Muscle layer of duodenum (tissue), 2 donors: ENCODE results near the gene SGCD.

Experiments used
- H3K27ac ChIP-seq: one replicate; pipeline ENCODE4 v1.7.0; 2013; ENCODE audit warnings: mild to moderate bottlenecking, low read length
- H3K27me3 ChIP-seq: one replicate; pipeline ENCODE4 v1.7.0; 2013; ENCODE audit warnings: low read depth, mild to moderate bottlenecking, control low read depth, low read length
- H3K36me3 ChIP-seq, 2 donors: one replicate each; pipeline ENCODE4 v1.7.0; 2013; ENCODE audit warnings: low read length in 2 of 2, control low read depth in 1 of 2, mild to moderate bottlenecking in 1 of 2; ENCODE audit not compliant: insufficient read depth in 2 of 2, control insufficient read depth in 1 of 2
- H3K4me1 ChIP-seq, 2 donors: one replicate each; pipeline ENCODE4 v1.7.0; 2013; ENCODE audit warnings: low read length in 2 of 2, mild to moderate bottlenecking in 2 of 2, control low read depth in 1 of 2, moderate library complexity in 1 of 2; ENCODE audit not compliant: insufficient read depth in 2 of 2, control insufficient read depth in 1 of 2
- H3K4me3 ChIP-seq, 2 donors: one replicate each; pipeline ENCODE4 v1.7.0; 2013; ENCODE audit warnings: low read length in 2 of 2, low read depth in 1 of 2, mild to moderate bottlenecking in 1 of 2
- H3K9me3 ChIP-seq, 2 donors: one replicate each; pipeline ENCODE4 v1.7.0; 2013; ENCODE audit warnings: low read length in 2 of 2, control low read depth in 1 of 2, mild to moderate bottlenecking in 1 of 2; ENCODE audit not compliant: control insufficient read depth in 1 of 2
- donor health status: healthy.

SGCD gene

DNA sequence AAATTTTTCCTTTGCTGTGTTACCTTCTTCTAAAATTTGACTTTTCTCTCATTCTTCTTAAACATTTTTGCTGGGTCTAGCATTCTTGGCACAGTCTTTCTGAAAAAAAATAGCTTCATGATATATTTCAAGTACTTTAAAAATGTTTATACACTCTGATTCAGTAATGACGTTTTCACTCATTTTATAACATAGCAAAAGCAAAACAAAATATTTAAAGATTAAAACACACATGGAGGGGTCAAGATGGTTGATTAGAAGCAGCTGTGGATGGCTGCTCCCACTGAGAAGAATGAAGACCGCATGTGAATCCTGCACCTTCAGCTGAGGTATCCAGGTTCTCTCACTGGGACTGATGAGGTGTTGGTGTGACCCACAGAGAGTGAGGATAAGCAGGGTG lies 188.2 kb downstream of the SGCD start:
- Histone ChIP-seq H3K27me3 (no peaks in the 10 kb centered on the region), H3K4me1 (no peaks in the 10 kb centered on the region), H3K36me3 (no peaks in the 10 kb centered on the region), H3K4me3 (no peak overlapping the region), H3K9me3 (no peaks in the 10 kb centered on the region), H3K27ac (no peak overlapping the region)

DNA sequence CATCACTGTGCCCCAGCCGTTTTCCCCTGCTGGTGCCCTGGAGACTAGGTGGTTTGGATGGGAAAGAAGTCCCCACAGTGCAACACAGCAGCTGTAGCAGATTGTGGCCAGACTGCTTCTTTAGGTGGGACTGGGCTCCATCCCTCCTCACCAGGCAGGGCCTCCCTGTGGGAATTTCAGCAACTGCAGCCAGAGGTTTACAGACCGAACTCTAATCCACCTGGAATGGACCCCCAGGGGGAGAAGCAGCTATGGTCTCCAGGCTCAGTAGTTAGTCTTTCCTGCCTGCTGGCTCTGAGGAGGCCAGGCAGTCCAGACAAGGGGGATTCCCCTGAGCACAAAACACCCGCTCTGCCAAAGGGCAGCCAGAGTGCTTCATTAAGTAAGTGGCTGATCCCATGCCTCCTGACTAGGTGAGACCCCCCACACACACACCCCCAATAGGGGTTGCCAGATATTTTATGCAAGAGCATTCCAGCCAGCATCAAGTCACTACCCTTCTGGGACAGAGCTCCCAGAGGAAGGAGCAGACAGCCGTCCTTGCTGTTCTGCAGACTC lies 188.9 kb downstream of the SGCD start:
- no peaks in the 10 kb centered on the region for H3K27me3 ChIP-seq
- H3K27ac ChIP-seq = no peak overlapping the region
- H3K4me1 ChIP-seq = no peaks in the 10 kb centered on the region
- H3K4me3 ChIP-seq = no peak overlapping the region
- H3K36me3 ChIP-seq = no peaks in the 10 kb centered on the region
- H3K9me3 ChIP-seq = no peaks in the 10 kb centered on the region

DNA sequence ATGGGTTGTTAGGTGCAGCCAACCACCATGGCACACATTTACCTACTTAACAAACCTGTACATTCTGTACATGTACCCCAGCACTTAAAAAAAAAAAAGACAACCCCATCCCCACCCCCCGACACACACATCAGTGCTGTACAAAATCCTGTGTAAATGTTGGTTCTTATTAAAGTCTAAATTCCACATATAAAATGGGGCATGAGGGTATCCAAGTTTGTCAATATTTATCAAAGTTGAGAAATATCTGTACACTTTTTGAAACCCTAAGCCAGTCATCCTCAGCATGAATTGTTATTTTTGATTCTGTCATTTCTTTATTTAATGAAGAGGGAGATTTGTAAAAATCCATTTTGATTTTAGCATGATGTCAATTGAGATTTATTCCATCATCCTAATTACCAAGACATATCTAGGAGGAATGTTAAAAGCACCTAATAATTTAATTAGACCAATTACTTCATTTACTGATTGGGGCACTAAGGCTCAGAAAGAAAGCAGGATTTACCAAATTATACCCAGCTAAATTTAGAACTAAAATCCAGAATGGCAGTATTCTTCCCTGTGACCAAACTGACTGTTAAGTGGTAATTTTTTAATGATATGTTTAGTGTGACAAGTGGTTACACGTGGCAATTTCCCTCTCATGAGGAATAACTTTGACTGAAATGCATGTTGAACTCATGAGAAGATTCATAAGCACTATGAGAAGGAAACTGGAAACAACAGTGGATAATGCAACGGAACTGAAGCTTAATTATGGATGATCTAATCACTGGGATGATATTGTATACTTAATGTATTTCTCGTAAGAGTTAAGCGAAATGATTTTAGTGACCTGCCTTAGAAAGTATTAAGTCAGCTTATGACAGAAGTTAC lies 195.9 kb downstream of the SGCD start:
- Histone ChIP-seq H3K9me3 (no peaks in the 10 kb centered on the region), H3K36me3 (no peaks in the 10 kb centered on the region), H3K27me3 (no peaks in the 10 kb centered on the region), H3K4me3 (no peak overlapping the region), H3K4me1 (peaks cover 0 to 16% of the 10 kb centered on the region in 2 donors), H3K27ac (no peak overlapping the region)

DNA sequence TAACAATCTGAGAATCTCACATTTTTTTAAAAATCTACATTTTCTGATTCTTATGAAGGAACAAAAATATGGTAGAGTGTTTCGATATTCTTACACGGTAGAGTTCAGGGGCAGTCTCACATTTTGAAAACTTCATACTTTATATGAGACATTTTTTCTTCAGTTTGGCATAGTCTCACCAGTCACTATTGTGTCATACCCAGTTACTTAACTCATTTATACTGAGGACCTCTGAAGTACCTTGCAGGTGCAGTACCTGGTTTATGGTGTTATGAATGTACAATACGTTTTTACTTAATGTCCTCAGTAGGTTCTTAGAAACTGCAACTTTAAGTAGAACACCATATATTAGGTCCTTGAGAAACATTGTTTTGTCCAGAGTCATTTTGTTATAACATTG lies 196.6 kb downstream of the SGCD start:
- H3K9me3 ChIP-seq = no peaks in the 10 kb centered on the region
- no peak overlapping the region for H3K27ac ChIP-seq
- H3K36me3 ChIP-seq = no peaks in the 10 kb centered on the region
- H3K4me3 ChIP-seq = no peak overlapping the region
- no peaks in the 10 kb centered on the region for H3K27me3 ChIP-seq
- H3K4me1 ChIP-seq = peaks cover 0 to 16% of the 10 kb centered on the region in 2 donors

DNA sequence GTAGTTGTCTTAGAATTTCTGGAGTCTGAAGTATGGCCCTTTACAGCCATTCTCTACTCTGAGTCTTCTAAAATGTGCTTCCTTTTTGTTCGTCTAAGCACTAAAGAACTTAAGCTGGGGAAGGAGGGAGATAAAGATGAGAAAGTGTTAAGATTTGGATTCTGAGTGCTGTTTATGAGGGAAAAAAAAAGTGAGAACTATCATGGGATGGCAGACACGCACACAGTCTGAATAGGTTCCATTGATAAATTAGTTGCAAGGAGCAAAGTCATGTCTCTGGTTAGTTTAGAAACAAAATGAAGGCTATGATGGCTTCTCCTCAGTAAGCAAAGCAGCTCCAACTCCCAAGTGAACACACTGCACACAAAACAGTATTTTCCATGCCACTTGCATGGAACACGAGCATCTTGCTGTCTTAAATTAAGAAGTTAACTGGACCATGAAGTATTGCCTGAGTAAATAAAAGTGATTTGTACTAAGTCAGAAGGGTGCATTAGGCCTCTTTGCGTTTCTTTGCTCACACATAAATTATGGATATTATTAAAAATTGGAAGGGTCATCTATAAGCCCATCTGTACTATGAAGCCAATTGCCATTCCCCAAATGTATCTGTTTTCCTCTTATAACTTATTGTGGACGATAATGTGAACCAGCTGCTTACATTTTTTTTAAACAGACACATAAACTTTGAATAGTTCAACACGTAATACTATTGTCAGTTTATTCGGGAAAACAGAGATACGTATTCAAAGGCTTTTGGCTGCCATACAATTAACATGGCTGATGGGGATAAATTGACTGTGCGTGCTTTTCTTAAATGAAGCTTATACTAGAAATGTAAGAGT lies 199.3 kb downstream of the SGCD start:
- Histone ChIP-seq H3K4me3 (peak overlapping the region in 1 of 2 donors; percentile 12), H3K9me3 (no peaks in the 10 kb centered on the region), H3K27ac (no peak overlapping the region), H3K36me3 (no peaks in the 10 kb centered on the region), H3K4me1 (peaks cover 0 to 23% of the 10 kb centered on the region in 2 donors), H3K27me3 (no peaks in the 10 kb centered on the region)

DNA sequence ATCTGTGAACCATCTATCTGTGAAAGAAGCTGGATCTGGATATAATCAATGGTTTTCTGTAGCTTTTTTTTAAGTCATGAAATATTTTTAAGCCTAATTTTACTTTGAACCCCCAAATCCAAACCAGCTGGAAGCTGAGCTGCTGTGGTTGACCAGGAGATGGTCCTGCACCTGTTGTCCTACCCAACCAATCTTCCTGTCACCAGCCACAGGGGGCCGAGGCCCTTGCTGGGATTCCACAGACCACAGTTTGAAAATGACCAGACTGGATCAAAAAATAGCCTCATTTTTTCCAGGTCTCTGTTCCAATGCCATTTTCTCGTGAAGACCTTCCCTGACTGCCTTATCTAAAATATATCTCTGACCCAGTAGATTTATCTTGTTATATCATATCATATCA lies 200.6 kb downstream of the SGCD start:
- Histone ChIP-seq H3K4me1 (peaks cover 0 to 23% of the 10 kb centered on the region in 2 donors), H3K36me3 (no peaks in the 10 kb centered on the region), H3K27ac (no peak overlapping the region), H3K9me3 (no peaks in the 10 kb centered on the region), H3K27me3 (no peaks in the 10 kb centered on the region), H3K4me3 (no peak overlapping the region)

DNA sequence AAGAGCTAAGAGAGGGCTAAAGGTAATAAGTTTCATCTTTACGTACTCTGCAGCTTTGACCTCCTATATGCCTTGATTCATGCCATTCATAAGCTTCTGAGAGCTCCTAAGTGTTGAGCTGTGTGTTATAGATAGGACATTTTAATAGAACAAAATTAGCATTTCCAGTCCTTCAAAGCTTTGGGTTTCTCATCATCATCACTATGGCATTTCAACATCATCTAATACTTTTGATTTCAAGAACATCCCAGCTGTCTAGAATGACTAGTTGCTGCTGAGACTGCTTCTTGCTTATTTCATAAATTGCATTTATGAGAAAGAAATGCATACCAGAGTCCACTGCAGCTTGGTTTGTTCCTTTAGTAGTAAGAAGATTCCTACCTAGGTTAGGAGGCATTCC lies 201.7 kb downstream of the SGCD start:
- Histone ChIP-seq H3K9me3 (no peaks in the 10 kb centered on the region), H3K36me3 (no peaks in the 10 kb centered on the region), H3K27ac (no peak overlapping the region), H3K4me1 (peaks cover 0 to 23% of the 10 kb centered on the region in 2 donors), H3K27me3 (no peaks in the 10 kb centered on the region), H3K4me3 (no peak overlapping the region)

DNA sequence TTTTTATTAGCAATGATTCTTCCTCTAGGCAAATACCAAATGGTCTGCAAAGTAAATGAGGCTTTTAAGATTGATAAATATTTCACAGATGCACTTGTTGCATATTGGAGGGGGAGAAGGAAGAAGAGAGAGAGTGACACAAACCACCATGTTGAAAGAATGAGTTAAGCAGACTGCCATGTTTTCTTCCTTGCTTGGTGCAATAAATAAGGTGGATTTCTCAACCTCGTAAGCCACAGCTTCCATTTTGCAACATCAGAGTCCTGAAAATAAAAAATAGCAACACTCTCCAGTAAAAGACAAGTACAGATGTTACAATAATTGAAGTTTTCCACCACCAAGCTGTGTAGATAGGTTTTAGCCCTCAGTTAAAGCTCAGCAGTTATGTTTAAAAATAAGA lies 202.9 kb downstream of the SGCD start:
- no peak overlapping the region for H3K27ac ChIP-seq
- peaks cover 0 to 23% of the 10 kb centered on the region in 2 donors for H3K4me1 ChIP-seq
- H3K9me3 ChIP-seq = no peaks in the 10 kb centered on the region

DNA sequence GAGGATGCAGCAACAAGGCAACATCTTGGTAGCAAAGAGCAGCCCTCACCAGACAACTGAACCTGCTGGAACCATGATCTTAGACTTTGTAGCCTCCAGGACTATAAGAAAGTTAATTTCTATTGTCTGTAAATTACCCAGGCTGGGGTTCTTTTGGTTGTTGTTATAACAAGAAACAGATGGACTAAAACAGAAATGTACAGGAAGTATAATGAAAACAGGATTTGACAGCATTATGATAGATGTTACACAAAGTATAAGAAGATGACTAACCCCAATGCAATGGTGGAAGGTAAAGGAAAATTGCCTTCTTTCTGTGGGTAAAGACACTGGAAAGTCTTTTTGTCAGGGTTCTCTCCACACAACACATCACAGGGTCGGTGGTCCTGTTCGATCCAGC lies 204.2 kb downstream of the SGCD start:
- no peak overlapping the region for H3K27ac ChIP-seq
- no peak overlapping the region for H3K4me3 ChIP-seq
- no peaks in the 10 kb centered on the region for H3K27me3 ChIP-seq
- no peaks in the 10 kb centered on the region for H3K9me3 ChIP-seq
- peaks cover 0 to 19% of the 10 kb centered on the region in 2 donors for H3K4me1 ChIP-seq
- H3K36me3 ChIP-seq = no peaks in the 10 kb centered on the region

More for the DNA sequence above, 202.9 kb downstream of the SGCD start:
- Histone ChIP-seq H3K27me3 (no peaks in the 10 kb centered on the region), H3K4me3 (no peak overlapping the region), H3K36me3 (no peaks in the 10 kb centered on the region)

DNA sequence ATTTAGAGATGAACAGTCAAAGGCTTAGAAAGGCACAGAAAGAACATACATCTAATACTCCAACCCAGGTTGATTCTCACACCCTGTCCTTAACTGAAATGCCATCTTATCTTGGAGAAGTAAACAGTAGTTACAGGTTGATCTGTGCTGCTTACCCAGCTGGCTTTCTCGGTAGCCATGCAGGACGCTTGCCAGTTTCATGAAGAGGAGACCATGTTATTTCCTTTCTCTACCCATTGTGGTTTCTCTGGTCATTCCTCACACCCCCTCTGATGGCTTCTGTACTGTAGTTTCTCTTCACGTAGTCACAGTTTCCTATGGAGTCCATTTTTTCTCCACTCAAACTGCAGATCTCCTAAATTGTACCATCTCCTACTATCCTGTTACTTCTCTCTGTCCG lies 206.0 kb downstream of the SGCD start:
- Histone ChIP-seq H3K4me1 (peaks cover 0 to 6% of the 10 kb centered on the region in 2 donors), H3K9me3 (no peaks in the 10 kb centered on the region), H3K27me3 (no peaks in the 10 kb centered on the region), H3K4me3 (no peak overlapping the region), H3K36me3 (no peaks in the 10 kb centered on the region), H3K27ac (no peak overlapping the region)

DNA sequence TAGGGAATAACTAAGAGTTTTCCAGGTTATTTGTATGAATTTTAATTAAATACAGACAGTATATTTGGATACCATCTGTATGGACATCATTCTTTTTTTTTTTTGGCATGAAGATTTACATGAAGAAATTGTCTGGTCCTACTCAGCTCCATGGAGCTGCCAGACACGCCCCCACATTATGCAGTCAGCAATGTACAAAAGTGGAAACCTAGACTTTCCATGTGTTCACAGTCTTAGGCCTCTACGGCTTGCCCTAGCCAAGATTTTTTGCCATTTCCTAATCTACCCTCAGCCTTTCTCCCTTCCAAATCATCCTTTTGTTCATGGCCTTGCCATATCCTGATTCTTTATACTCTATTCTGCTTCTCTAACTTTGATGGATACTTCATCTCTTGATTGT lies 207.1 kb downstream of the SGCD start:
- H3K27me3 ChIP-seq = no peaks in the 10 kb centered on the region
- peaks cover 0 to 3% of the 10 kb centered on the region in 2 donors for H3K4me1 ChIP-seq
- no peak overlapping the region for H3K4me3 ChIP-seq
- H3K36me3 ChIP-seq = no peaks in the 10 kb centered on the region
- H3K9me3 ChIP-seq = no peaks in the 10 kb centered on the region
- H3K27ac ChIP-seq = no peak overlapping the region
